Psoas muscle (tissue), 8 donors: Measurements from ENCODE around the gene FHL3. TPM values are rescaled to one million over a fixed set of nuclear protein-coding genes. Genes with fewer than 3 reads are reported as not detected.

Experiments
- ATAC-seq, 4 donors: fragments of 200-7000 bp; cut with Tn5 transposase; one replicate each; pipeline ENCODE4 v1.9.1; 2020; ENCODE audit warnings: moderate library complexity in 3 of 4, mild to moderate bottlenecking in 2 of 4
- DNase-seq, 2 donors: peaks; one replicate each; pipeline ENCODE4 v3.0.0-alpha.2; 2020
- H3K27ac ChIP-seq: fragments of 200-600 bp; one replicate; pipeline ENCODE4 v1.8.0; 2022
- H3K27me3 ChIP-seq, 3 donors: fragments of 200-600 bp in 1 of 3; one replicate each; pipeline versions ENCODE4 v1.6.1 to v1.8.0; 2013 to 2022; ENCODE audit warnings: low read length in 2 of 3, mild to moderate bottlenecking in 2 of 3, moderate library complexity in 1 of 3; ENCODE audit not compliant: insufficient read depth in 3 of 3
- H3K36me3 ChIP-seq, 2 donors: fragments of 200-600 bp in 1 of 2; one replicate each; pipeline versions ENCODE4 v1.6.1 to v1.8.0; 2013 to 2022; ENCODE audit warnings: low read depth in 1 of 2, mild to moderate bottlenecking in 1 of 2, moderate library complexity in 1 of 2; ENCODE audit not compliant: insufficient read depth in 1 of 2
- H3K4me1 ChIP-seq: fragments of 200-600 bp; one replicate; pipeline ENCODE4 v1.8.0; 2022
- H3K4me3 ChIP-seq: fragments of 200-600 bp; one replicate; pipeline ENCODE4 v1.8.0; 2022; ENCODE audit warnings: mild to moderate bottlenecking
- H3K9me3 ChIP-seq: fragments of 200-600 bp; one replicate; pipeline ENCODE4 v1.8.0; 2022
- CTCF ChIP-seq: fragments of 200-600 bp; IDR thresholded peaks from one replicate; pipeline ENCODE4 v1.8.0; 2022; ENCODE audit warnings: antibody characterized with exemption
- WGBS, 3 donors: extraction: QIAGEN DNeasy Blood & Tissue Kit; methylation state at CpG; one replicate each; pipeline versions ENCODE4 v1.1.6 to v1.1.7; 2013; 5-methylcytosine and 5-hydroxymethylcytosine counted together
- intact Hi-C, 2 donors: fragments of 100-400 bp; cut with DNase I; formaldehyde crosslinking; loops; one replicate each; pipeline versions ENCODE4 v1.11.0 to v1.14.2; 2022
- polyA plus RNA-seq, 3 donors: library from polyadenylated mRNA; stranded (reverse); fragments of 200-250 nt; gene quantifications; one replicate each; pipeline ENCODE4 v1.2.3, GENCODE V29; 2013
- total RNA-seq, 4 donors: library from RNA; stranded (reverse); fragmentation: NEBNext Ultra II Directional in 2 of 4; extraction: Animal tissue kit (Norgen Biotek cat#: 25700) in 2 of 4; gene quantifications; one replicate each; pipeline versions ENCODE4 v1.2.1 to v1.2.4, GENCODE V29; 2021 to 2023
- donor health status: healthy with polysubstance abuse.
- donor health status: DM: no; HTN: no; CAD: no; lungs with moderate emphysema.
- donor health status: Bipolar disorder and iron deficiency.
- donor health status: healthy.
- donor health status: DM: yes; HTN: yes; CAD: no.
- donor health status: DM: no; HTN: no; CAD: no.
- donor health status: DM: no; HTN: no; CAD: no.
- donor health status: DM: yes; HTN: yes; CAD: no.

Gene FHL3
- total and polyA plus RNA-seq, 7 donors = 41.6 to 1,187 (median 491) TPM

GRCh38 chr1:37949524-37950152, 55.7 kb downstream of the FHL3 start:
- H3K4me1 ChIP-seq = peaks cover 9% of the 10 kb centered on the region
- DNase-seq (peak in 1 of 2 donors; percentile 44), ATAC-seq (no peak)
- WGBS, 3 donors = 49 to 69% (median 52%) methylated on average over 6 of the region's 6 CpGs
- no peaks in the 10 kb centered on the region for H3K9me3 ChIP-seq
- no peak overlapping the region for H3K27ac ChIP-seq
- intact Hi-C loops = no loop called here
- no peak overlapping the region for H3K4me3 ChIP-seq
- no peaks in the 10 kb centered on the region for H3K27me3 ChIP-seq
- TF ChIP-seq CTCF = no peak
- peaks cover 0 to 6% of the 10 kb centered on the region in 2 donors for H3K36me3 ChIP-seq

GRCh38 chr1:37948841-37949240, 56.5 kb downstream of the FHL3 start:
- TF ChIP-seq CTCF = no peak
- H3K27me3 ChIP-seq = no peaks in the 10 kb centered on the region
- no peak overlapping the region for H3K4me3 ChIP-seq
- H3K9me3 ChIP-seq = no peaks in the 10 kb centered on the region
- no peak overlapping the region for H3K27ac ChIP-seq
- ATAC-seq (no peak), DNase-seq (peak in 1 of 2 donors; percentile 21)
- peaks cover 9% of the 10 kb centered on the region for H3K4me1 ChIP-seq
- intact Hi-C loops = no loop called here
- H3K36me3 ChIP-seq = peaks cover 0 to 14% of the 10 kb centered on the region in 2 donors

DNA sequence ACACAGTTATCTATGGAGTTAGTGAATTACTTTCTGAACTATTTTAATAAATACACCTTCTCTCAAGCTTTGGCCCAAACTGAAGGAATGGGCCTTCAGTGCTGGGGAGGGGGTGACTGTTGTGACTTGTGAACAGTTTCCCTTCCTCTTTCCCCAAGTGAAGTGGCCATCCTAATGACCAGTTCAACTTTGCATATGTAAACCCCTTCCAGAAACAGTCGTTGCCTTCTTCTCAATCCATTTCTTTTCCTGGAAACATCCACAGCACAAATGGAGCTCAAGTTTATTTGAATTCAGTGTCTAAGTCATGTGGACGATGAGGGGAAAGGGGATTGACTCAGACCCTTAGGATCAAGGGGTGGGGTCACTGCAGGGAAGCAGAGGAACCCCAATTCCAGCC, 57.1 kb downstream of the FHL3 start:
- no peak for TF ChIP-seq CTCF
- intact Hi-C loops = no loop called here
- 36 to 48% (median 40%) methylated on average over 2 of the region's 2 CpGs for WGBS, 3 donors
- H3K36me3 ChIP-seq = peaks cover 0 to 21% of the 10 kb centered on the region in 2 donors
- no peaks in the 10 kb centered on the region for H3K27me3 ChIP-seq
- H3K9me3 ChIP-seq = no peaks in the 10 kb centered on the region
- H3K4me1 ChIP-seq = peaks cover 9% of the 10 kb centered on the region
- peak in 1 of 2 donors; percentile 8 for DNase-seq
- H3K4me3 ChIP-seq = no peak overlapping the region
- no peak for ATAC-seq
- no peak overlapping the region for H3K27ac ChIP-seq

DNA sequence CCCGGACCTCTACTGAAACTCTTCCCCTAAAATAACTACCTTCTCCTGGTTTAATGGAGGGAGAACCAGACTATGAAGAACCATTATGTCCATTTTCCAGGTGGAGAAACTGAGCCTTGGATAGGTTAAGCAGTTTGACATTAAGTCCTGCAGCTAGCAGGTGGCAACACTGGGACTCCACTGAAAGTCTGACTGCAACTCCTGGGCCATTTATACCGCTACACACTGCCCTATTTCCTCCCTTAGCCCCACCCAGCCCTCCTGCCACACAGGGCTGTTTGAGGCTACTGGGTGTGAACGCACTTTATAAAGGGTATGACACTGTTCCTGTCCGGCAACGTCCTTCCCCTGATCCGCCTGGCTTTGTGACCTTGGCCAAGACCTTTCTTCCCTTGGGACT, 58.0 kb downstream of the FHL3 start:
- ATAC-seq = no peak
- peaks cover 0 to 29% of the 10 kb centered on the region in 2 donors for H3K36me3 ChIP-seq
- H3K4me3 ChIP-seq = peak overlapping the region; percentile 83
- no peak for TF ChIP-seq CTCF
- DNase-seq = peak in 1 of 2 donors; percentile 45
- intact Hi-C loops = no loop called here
- 38 to 53% (median 47%) methylated on average over 6 of the region's 6 CpGs for WGBS, 3 donors
- H3K27me3 ChIP-seq = no peaks in the 10 kb centered on the region
- H3K4me1 ChIP-seq = peaks cover 9% of the 10 kb centered on the region
- no peaks in the 10 kb centered on the region for H3K9me3 ChIP-seq
- H3K27ac ChIP-seq = peak overlapping the region; percentile 87

Other genes starting within 250 kb of the FHL3 start
- gene EPHA10, start 240.4 kb downstream of the FHL3 start, total RNA-seq = not detected
- under 1 TPM in 1 of 3 donors, not detected in 2; 0.05 TPM for gene EPHA10, start 240.4 kb downstream of the FHL3 start, polyA plus RNA-seq
- 1 to 10 TPM; 2.1 to 3.4 (median 2.7) TPM for gene MANEAL, start 211.7 kb downstream of the FHL3 start, total RNA-seq
- gene MANEAL, start 211.7 kb downstream of the FHL3 start, polyA plus RNA-seq = 1 to 10 TPM; 3.7 to 4.3 (median 4.0) TPM
- 10 to 100 TPM; 26.6 to 32.1 (median 28.1) TPM for gene C1orf122, start 197.7 kb downstream of the FHL3 start, total RNA-seq
- 100 to 1,000 TPM in 1 of 3 donors, 10 to 100 TPM in 2; 52.2 to 109 (median 73.6) TPM for gene C1orf122, start 197.7 kb downstream of the FHL3 start, polyA plus RNA-seq
- gene YRDC, start 197.3 kb downstream of the FHL3 start, total RNA-seq = 10 to 100 TPM in 2 of 4 donors, 1 to 10 TPM in 2; 3.4 to 12.5 (median 10.2) TPM
- 10 to 100 TPM; 11.3 to 36.0 (median 13.4) TPM for gene YRDC, start 197.3 kb downstream of the FHL3 start, polyA plus RNA-seq
- 10 to 100 TPM; 13.3 to 18.8 (median 14.0) TPM for gene MTF1, start 145.9 kb downstream of the FHL3 start, total RNA-seq
- 10 to 100 TPM in 1 of 3 donors, 1 to 10 TPM in 2; 3.1 to 20.2 (median 6.0) TPM for gene MTF1, start 145.9 kb downstream of the FHL3 start, polyA plus RNA-seq
- gene INPP5B, start 58.5 kb downstream of the FHL3 start, total RNA-seq = 10 to 100 TPM in 2 of 4 donors, 1 to 10 TPM in 2; 6.7 to 12.8 (median 9.3) TPM
- gene INPP5B, start 58.5 kb downstream of the FHL3 start, polyA plus RNA-seq = 1 to 10 TPM; 3.8 to 6.6 (median 4.5) TPM
- 10 to 100 TPM; 20.0 to 45.4 (median 35.0) TPM for gene SF3A3, start 15.5 kb downstream of the FHL3 start, total RNA-seq
- gene SF3A3, start 15.5 kb downstream of the FHL3 start, polyA plus RNA-seq = 10 to 100 TPM; 13.0 to 35.0 (median 30.0) TPM
- gene UTP11, start 7.2 kb upstream of the FHL3 start, total RNA-seq = 100 to 1,000 TPM in 3 of 4 donors, 10 to 100 TPM in 1; 65.2 to 210 (median 131) TPM
- gene UTP11, start 7.2 kb upstream of the FHL3 start, polyA plus RNA-seq = 100 to 1,000 TPM in 2 of 3 donors, 10 to 100 TPM in 1; 91.7 to 253 (median 163) TPM
- under 1 TPM in 3 of 4 donors, not detected in 1; 0.12 to 0.38 (median 0.14) TPM for gene POU3F1, start 41.3 kb upstream of the FHL3 start, total RNA-seq
- under 1 TPM; 0.04 to 0.21 (median 0.07) TPM for gene POU3F1, start 41.3 kb upstream of the FHL3 start, polyA plus RNA-seq